Nasal cavity respiratory epithelium epithelial cell of viscerocranial mucosa (primary cell): ENCODE results near the gene OR2B2. TPM values are rescaled to one million over a fixed set of nuclear protein-coding genes. Genes with fewer than 3 reads are reported as not detected.

ENCODE experiments used
- total RNA-seq: library from RNA; depleted of rRNA; stranded (reverse); fragments of >200 nt; gene quantifications from 2 replicates; pipeline ENCODE4 v1.2.3, GENCODE V29; 2014

OR2B2 gene
- not detected in 2 replicates for total RNA-seq

DNA sequence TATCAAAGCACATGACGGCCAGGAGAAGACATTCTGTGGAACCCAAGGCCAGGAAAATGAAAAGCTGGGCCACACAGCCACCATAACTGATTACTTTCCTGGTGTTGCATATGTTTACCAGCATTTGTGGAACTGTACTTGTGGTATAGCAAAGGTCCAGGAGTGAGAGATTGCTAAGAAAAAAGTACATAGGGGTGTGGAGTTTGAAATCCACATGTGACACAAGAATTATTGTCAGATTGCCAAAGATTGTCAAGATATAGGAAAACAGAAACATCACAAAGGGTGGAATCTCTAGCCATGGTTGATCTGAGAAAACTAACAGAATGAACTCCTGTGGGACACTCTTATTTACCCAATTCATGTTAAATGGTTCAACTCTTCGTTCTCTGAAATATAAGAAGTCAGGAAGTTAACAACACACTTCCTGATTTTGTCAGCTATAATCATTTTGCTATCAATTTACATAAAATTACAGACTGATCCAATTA lies at the start of gene OR2B2:
Gene OR2B2, minus strand, starts transcription at position 441 of the 491 bp plus-strand sequence. Its CDS starts 77 bp downstream, at position 364.

GRCh38 chr6:27956941-27957340 lies 44.7 kb upstream of the OR2B2 start, which contains the start of gene OR2B6:
TSS of gene OR2B6 (plus strand) at chr6:27957241. CDS start at chr6:27957241, 0 bp downstream.

Other genes with a start within 250 kb of the OR2B2 start
- not detected in 2 replicates for gene OR2B6, start 44.8 kb upstream of the OR2B2 start, total RNA-seq
- 3.6 and 7.5 TPM in 2 replicates for gene ZNF165, start 168.2 kb upstream of the OR2B2 start, total RNA-seq
- gene ZSCAN16, start 212.2 kb upstream of the OR2B2 start, total RNA-seq: 5.6 and 10.3 TPM in 2 replicates
- 7.2 and 15.9 TPM in 2 replicates for gene ZKSCAN8, start 229.5 kb upstream of the OR2B2 start, total RNA-seq